Upper lobe of left lung (tissue), 4 donors: ENCODE results near the gene SYT14.

Source experiments
- POLR2A ChIP-seq, 4 donors: fragments of 450-650 bp; IDR thresholded peaks; one replicate each; pipeline ENCODE4 v1.5.1; 2016 to 2017; ENCODE audit warnings: antibody characterized with exemption in 4 of 4, mild to moderate bottlenecking in 2 of 4
- POLR2AphosphoS5 ChIP-seq, 2 donors: sonication (generic); formaldehyde crosslinking; IDR thresholded peaks; one replicate each; pipeline ENCODE4 v1.5.1; 2017; ENCODE audit warnings: antibody characterized with exemption in 2 of 2
- TF ChIP-seq, protein P1 (sequence below), 6 experiments: fragments of 450-650 bp in 4 of 6; fragments of 200-600 bp in 2 of 6; sonication (generic) in 2 of 6; IDR thresholded peaks; one replicate each; pipeline ENCODE4 v1.5.1; 2016 to 2019; ENCODE audit warnings: antibody characterized with exemption in 6 of 6

DNA sequence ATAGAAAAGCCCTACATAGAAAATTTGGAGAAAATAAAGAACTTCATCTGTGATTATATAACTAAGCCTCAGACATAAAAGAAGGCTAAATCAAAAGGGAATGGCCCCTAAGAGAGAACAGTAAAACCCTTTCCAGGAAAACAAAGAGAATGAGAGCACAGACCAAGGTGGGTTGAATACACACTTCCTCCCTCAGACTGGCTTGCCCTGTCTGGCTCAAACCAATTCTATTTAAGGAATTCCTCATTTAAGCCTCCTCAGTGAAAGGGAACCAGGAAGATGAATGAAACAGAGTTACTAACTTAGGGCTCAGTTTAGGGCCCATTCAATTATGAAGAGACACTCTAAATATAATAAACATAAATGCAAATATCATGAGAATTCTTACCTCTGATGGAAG is 10.6 kb upstream of the SYT14 start:
- TF ChIP-seq, protein P1, sequence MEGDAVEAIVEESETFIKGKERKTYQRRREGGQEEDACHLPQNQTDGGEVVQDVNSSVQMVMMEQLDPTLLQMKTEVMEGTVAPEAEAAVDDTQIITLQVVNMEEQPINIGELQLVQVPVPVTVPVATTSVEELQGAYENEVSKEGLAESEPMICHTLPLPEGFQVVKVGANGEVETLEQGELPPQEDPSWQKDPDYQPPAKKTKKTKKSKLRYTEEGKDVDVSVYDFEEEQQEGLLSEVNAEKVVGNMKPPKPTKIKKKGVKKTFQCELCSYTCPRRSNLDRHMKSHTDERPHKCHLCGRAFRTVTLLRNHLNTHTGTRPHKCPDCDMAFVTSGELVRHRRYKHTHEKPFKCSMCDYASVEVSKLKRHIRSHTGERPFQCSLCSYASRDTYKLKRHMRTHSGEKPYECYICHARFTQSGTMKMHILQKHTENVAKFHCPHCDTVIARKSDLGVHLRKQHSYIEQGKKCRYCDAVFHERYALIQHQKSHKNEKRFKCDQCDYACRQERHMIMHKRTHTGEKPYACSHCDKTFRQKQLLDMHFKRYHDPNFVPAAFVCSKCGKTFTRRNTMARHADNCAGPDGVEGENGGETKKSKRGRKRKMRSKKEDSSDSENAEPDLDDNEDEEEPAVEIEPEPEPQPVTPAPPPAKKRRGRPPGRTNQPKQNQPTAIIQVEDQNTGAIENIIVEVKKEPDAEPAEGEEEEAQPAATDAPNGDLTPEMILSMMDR (IDR thresholded peaks at IDR 0.05), result no peak
- TF ChIP-seq POLR2A (IDR thresholded peaks at IDR 0.05) (no peak), POLR2AphosphoS5 (IDR thresholded peaks at IDR 0.05) (no peak)
